H9 (cell line): ENCODE results near the gene HSD17B2. TPM values are rescaled to one million over a fixed set of nuclear protein-coding genes. Genes with fewer than 3 reads are reported as not detected.
"Not testable (repeated sequence)": the region's sequence is repeated elsewhere in the genome, so short reads cannot be mapped to it uniquely, and the experiment has no call there.

ENCODE experiments used
- DNase-seq: peaks from one replicate; pipeline ENCODE4 v3.0.0-alpha.2; 2017
- H2AFZ ChIP-seq: one replicate; pipeline ENCODE4 v1.6.1; 2013; ENCODE audit warnings: mild to moderate bottlenecking, low read length, control low read depth, moderate library complexity
- H2AK5ac ChIP-seq: 2 replicates; pipeline ENCODE4 v1.6.1; 2013; ENCODE audit warnings: low read length, control low read depth, mixed read lengths; ENCODE audit not compliant: insufficient read length
- H2BK120ac ChIP-seq: one replicate; pipeline ENCODE4 v1.6.1; 2013; ENCODE audit warnings: low read depth, mild to moderate bottlenecking, low read length, control low read depth, inconsistent platforms; ENCODE audit not compliant: poor library complexity, severe bottlenecking
- H2BK12ac ChIP-seq: 2 replicates; pipeline ENCODE4 v1.6.1; 2013; ENCODE audit warnings: low read length, control low read depth, mixed read lengths, low read depth; ENCODE audit not compliant: insufficient read length
- H2BK15ac ChIP-seq: 2 replicates; pipeline ENCODE4 v1.6.1; 2013; ENCODE audit warnings: low read depth, low read length, control low read depth
- H2BK20ac ChIP-seq: one replicate; pipeline ENCODE4 v1.6.1; 2013; ENCODE audit warnings: low read depth, mild to moderate bottlenecking, low read length, control low read depth, inconsistent platforms; ENCODE audit not compliant: poor library complexity, severe bottlenecking
- H2BK5ac ChIP-seq: 2 replicates; pipeline ENCODE4 v1.6.1; 2013; ENCODE audit warnings: low read length, control low read depth, mixed read lengths; ENCODE audit not compliant: insufficient read length
- H3K14ac ChIP-seq: 2 replicates; pipeline ENCODE4 v1.6.1; 2013; ENCODE audit warnings: low read length, control low read depth; ENCODE audit not compliant: insufficient read depth
- H3K18ac ChIP-seq: 2 replicates; pipeline ENCODE4 v1.6.1; 2013; ENCODE audit warnings: low read depth, mild to moderate bottlenecking, mixed read lengths, low read length, control low read depth; ENCODE audit not compliant: insufficient read length
- H3K23ac ChIP-seq: 2 replicates; pipeline ENCODE4 v1.6.1; 2013; ENCODE audit warnings: low read length, control low read depth, mixed read lengths, low read depth; ENCODE audit not compliant: insufficient read length
- H3K23me2 ChIP-seq: 2 replicates; pipeline ENCODE4 v1.6.1; 2013; ENCODE audit warnings: low read depth, mild to moderate bottlenecking, mixed read lengths, low read length, control low read depth; ENCODE audit not compliant: insufficient read length, poor library complexity, severe bottlenecking
- H3K27ac ChIP-seq: 2 replicates; pipeline ENCODE4 v1.5.1; 2013; ENCODE audit warnings: low read length, control low read depth, mixed read lengths, low read depth; ENCODE audit not compliant: insufficient read length
- H3K27me3 ChIP-seq: 2 replicates; pipeline ENCODE4 v1.6.1; 2013; ENCODE audit warnings: low read length, control low read depth, inconsistent platforms; ENCODE audit not compliant: insufficient read depth
- H3K4ac ChIP-seq: 2 replicates; pipeline ENCODE4 v1.6.1; 2013; ENCODE audit warnings: low read depth, mild to moderate bottlenecking, control low read depth, inconsistent platforms, low read length, moderate library complexity
- H3K4me1 ChIP-seq: 2 replicates; pipeline ENCODE4 v1.6.1; 2013; ENCODE audit warnings: low read length, control low read depth, inconsistent platforms; ENCODE audit not compliant: insufficient read depth
- H3K4me2 ChIP-seq: 2 replicates; pipeline ENCODE4 v1.6.1; 2013; ENCODE audit warnings: low read length, control low read depth, mixed read lengths; ENCODE audit not compliant: insufficient read length, insufficient read depth
- H3K56ac ChIP-seq: 2 replicates; pipeline ENCODE4 v1.6.1; 2013; ENCODE audit warnings: low read depth, mild to moderate bottlenecking, mixed read lengths, low read length, control low read depth; ENCODE audit not compliant: insufficient read length
- H3K79me1 ChIP-seq: 2 replicates; pipeline ENCODE4 v1.6.1; 2013; ENCODE audit warnings: low read depth, mild to moderate bottlenecking, moderate library complexity, low read length, control low read depth, inconsistent platforms; ENCODE audit not compliant: insufficient read depth, poor library complexity, severe bottlenecking
- H3K79me2 ChIP-seq: 2 replicates; pipeline ENCODE4 v1.6.1; 2013; ENCODE audit warnings: low read length, control low read depth, inconsistent platforms; ENCODE audit not compliant: insufficient read depth
- H3K9ac ChIP-seq: 2 replicates; pipeline ENCODE4 v1.6.1; 2013; ENCODE audit warnings: low read length, control low read depth, mixed read lengths; ENCODE audit not compliant: insufficient read length; ENCODE audit errors: extremely low read depth
- H3K9me3 ChIP-seq: one replicate; pipeline ENCODE4 v1.6.1; 2013; ENCODE audit warnings: low read depth, low read length, inconsistent platforms; ENCODE audit not compliant: control insufficient read depth
- H3T11ph ChIP-seq: one replicate; pipeline ENCODE4 v1.6.1; 2013; ENCODE audit warnings: mild to moderate bottlenecking, low read length, control low read depth, inconsistent platforms
- H4K20me1 ChIP-seq: one replicate; pipeline ENCODE4 v1.6.1; 2013; ENCODE audit not compliant: control insufficient read depth, insufficient read length, insufficient read depth
- H4K5ac ChIP-seq: 2 replicates; pipeline ENCODE4 v1.6.1; 2013; ENCODE audit warnings: low read depth, mild to moderate bottlenecking, mixed read lengths, low read length, control low read depth; ENCODE audit not compliant: insufficient read length
- H4K8ac ChIP-seq: replicated peaks from 2 replicates; pipeline ENCODE4 v1.6.1; 2013; ENCODE audit warnings: low read length, control low read depth, mixed read lengths, low read depth; ENCODE audit not compliant: insufficient read length
- H4K91ac ChIP-seq: 2 replicates; pipeline ENCODE4 v1.6.1; 2013; ENCODE audit warnings: low read depth, mild to moderate bottlenecking, moderate library complexity, mixed read lengths, low read length, control low read depth; ENCODE audit not compliant: insufficient read length
- H3K27ac Mint-ChIP-seq, 3 experiments: 2 replicates in 2 of 3; 3 replicates in 1 of 3; pipeline ENCODE4 v1.8.0; 2020 to 2021; ENCODE audit warnings: mixed read lengths in 3 of 3, mild to moderate bottlenecking in 1 of 3, moderate library complexity in 1 of 3
- H3K27me3 Mint-ChIP-seq: 2 replicates; pipeline ENCODE4 v1.8.0; 2021; ENCODE audit warnings: low read depth, mild to moderate bottlenecking, moderate library complexity, mixed read lengths
- H3K36me3 Mint-ChIP-seq, 3 experiments: 2 replicates in 2 of 3; 3 replicates in 1 of 3; pipeline ENCODE4 v1.8.0; 2020 to 2021; ENCODE audit warnings: low read depth in 3 of 3, mixed read lengths in 3 of 3; ENCODE audit not compliant: insufficient read depth in 1 of 3
- H3K4me1 Mint-ChIP-seq, 2 experiments: 2 replicates each; pipeline ENCODE4 v1.8.0; 2020; ENCODE audit warnings: mixed read lengths in 2 of 2
- H3K4me3 Mint-ChIP-seq, 2 experiments: 2 replicates in 1 of 2; 3 replicates in 1 of 2; pipeline ENCODE4 v1.8.0; 2020 to 2021; ENCODE audit warnings: mild to moderate bottlenecking in 2 of 2, mixed read lengths in 2 of 2, moderate library complexity in 1 of 2
- H3K9me3 Mint-ChIP-seq, 2 experiments: 2 replicates in 1 of 2; 3 replicates in 1 of 2; pipeline ENCODE4 v1.8.0; 2020; ENCODE audit warnings: mild to moderate bottlenecking in 2 of 2, mixed read lengths in 2 of 2, moderate library complexity in 1 of 2
- WGBS: extraction: QIAGEN DNeasy Blood & Tissue Kit; methylation state at CpG from one replicate; pipeline ENCODE4 v1.1.7; 2013; ENCODE audit warnings: missing lambda C conversion rate, low lambda C conversion rate, mixed read lengths; ENCODE audit not compliant: insufficient read length; ENCODE audit errors: extremely low coverage; 5-methylcytosine and 5-hydroxymethylcytosine counted together
- total RNA-seq: library from RNA; stranded (reverse); gene quantifications from 2 replicates; pipeline ENCODE4 v1.2.1, GENCODE V29; 2021
- TF ChIP-seq, protein P1 (sequence below): fragments of 200-600 bp; sonication (generic); conservative IDR thresholded peaks from 3 replicates; pipeline ENCODE4 v1.8.0; 2021; ENCODE audit warnings: antibody characterized with exemption, mild to moderate bottlenecking

HSD17B2 gene
- total RNA-seq, 1 experiment from 2014 or later, result not detected

DNA sequence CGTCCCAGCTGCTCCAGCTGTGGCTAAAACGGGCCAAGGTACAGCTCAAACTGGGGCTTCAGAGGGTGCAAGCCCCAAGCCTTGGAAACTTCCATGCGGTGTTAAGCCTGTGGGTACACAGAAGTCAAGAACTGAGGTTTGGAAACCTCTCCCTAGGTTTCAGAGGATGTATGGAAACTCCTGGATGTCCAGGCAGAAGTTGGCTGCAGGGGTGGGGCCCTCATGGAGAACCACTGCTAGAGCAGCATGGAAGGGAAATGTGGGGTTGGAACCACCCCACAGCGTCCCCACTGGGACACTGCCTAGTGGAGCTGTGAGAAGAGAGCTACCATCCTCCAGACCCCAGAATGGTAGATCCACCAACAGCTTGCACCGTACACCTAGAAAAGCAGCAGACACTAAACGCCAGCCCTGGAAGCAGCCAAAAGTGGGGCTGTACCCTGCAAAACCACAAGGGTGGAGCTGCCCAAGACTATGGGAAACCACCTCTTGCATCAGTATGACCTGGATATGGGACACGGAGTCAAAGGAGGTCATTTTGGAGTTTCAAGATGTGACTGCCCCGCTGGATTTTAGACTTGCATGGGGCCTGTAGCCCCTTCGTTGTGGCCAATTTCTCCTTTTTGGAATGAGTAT lies 26.0 kb upstream of the HSD17B2 start:
- Mint-ChIP-seq H3K4me3 (no peak overlapping the region), H3K4me1 (peaks cover 0 to 7% of the 10 kb centered on the region in 2 experiments; a peak in 2 of 4 replicates), H3K9me3 (peaks cover 41 to 45% of the 10 kb centered on the region in 2 experiments), H3K27me3 (peaks cover 11% of the 10 kb centered on the region), H3K36me3 (peaks cover 25 to 35% (median 30%) of the 10 kb centered on the region in 3 experiments), H3K27ac (no peak overlapping the region)
- Histone ChIP-seq H3K4me2 (no peak overlapping the region), H2AK5ac (no peak overlapping the region), H3K4me1 (no peaks in the 10 kb centered on the region), H3K56ac (no peak overlapping the region), H4K20me1 (no peaks in the 10 kb centered on the region), H4K91ac (no peak overlapping the region), H3K27me3 (no peaks in the 10 kb centered on the region), H4K5ac (no peak overlapping the region), H2BK120ac (no peak overlapping the region), H3K18ac (no peak overlapping the region), H3K9me3 (peaks cover 5% of the 10 kb centered on the region), H2BK5ac (no peak overlapping the region), H3K79me2 (no peaks in the 10 kb centered on the region), H3K79me1 (no peaks in the 10 kb centered on the region), H3K9ac (no peak overlapping the region), H2BK12ac (no peak overlapping the region), H2BK20ac (no peak overlapping the region), H3K4ac (no peak overlapping the region), H3T11ph (no peak overlapping the region), H3K14ac (no peak overlapping the region), H2BK15ac (no peak overlapping the region), H3K27ac (no peak overlapping the region), H2AFZ (no peak overlapping the region), H3K23ac (no peak overlapping the region), H4K8ac (no peak overlapping the region), H3K23me2 (no peaks in the 10 kb centered on the region)
- DNase-seq, result no peak
- TF ChIP-seq, protein P1, sequence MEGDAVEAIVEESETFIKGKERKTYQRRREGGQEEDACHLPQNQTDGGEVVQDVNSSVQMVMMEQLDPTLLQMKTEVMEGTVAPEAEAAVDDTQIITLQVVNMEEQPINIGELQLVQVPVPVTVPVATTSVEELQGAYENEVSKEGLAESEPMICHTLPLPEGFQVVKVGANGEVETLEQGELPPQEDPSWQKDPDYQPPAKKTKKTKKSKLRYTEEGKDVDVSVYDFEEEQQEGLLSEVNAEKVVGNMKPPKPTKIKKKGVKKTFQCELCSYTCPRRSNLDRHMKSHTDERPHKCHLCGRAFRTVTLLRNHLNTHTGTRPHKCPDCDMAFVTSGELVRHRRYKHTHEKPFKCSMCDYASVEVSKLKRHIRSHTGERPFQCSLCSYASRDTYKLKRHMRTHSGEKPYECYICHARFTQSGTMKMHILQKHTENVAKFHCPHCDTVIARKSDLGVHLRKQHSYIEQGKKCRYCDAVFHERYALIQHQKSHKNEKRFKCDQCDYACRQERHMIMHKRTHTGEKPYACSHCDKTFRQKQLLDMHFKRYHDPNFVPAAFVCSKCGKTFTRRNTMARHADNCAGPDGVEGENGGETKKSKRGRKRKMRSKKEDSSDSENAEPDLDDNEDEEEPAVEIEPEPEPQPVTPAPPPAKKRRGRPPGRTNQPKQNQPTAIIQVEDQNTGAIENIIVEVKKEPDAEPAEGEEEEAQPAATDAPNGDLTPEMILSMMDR, result no peak
- WGBS, result no CpG with 5 or more reads among the region's 9 CpGs

DNA sequence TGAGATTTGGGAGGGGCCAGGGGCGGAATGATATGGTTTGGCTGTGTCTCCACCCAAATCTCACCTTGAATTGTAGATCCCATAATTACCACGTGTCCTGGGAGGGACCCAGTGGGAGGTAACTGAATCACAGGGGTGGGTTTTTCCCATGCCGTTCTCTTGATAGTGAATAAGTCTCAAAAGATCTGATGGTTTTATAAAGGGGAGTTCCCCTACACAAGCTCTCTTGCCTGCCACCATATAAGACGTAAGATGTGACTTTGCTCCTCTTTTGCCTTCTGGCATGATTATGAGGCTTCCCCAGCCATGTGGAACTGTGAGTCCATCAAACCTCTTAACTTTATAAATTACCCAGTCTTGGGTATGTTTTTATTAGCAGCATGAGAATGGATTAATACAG lies 25.3 kb upstream of the HSD17B2 start:
- H3K4me1 ChIP-seq, H3K4me3 Mint-ChIP-seq, H3K14ac ChIP-seq, H2BK12ac ChIP-seq, H4K91ac ChIP-seq, H3T11ph ChIP-seq, H3K9ac ChIP-seq, H3K56ac ChIP-seq, H4K8ac ChIP-seq, H4K5ac ChIP-seq, H2AK5ac ChIP-seq, H3K79me1 ChIP-seq, H3K4me2 ChIP-seq, H2BK15ac ChIP-seq, H3K18ac ChIP-seq, H3K79me2 ChIP-seq, H2BK5ac ChIP-seq, H3K23ac ChIP-seq, H3K9me3 ChIP-seq, H3K27ac ChIP-seq, H2BK20ac ChIP-seq, H3K27ac Mint-ChIP-seq, H3K4me1 Mint-ChIP-seq, H2BK120ac ChIP-seq, H3K27me3 Mint-ChIP-seq, H4K20me1 ChIP-seq, H3K27me3 ChIP-seq, H3K4ac ChIP-seq, H2AFZ ChIP-seq, DNase-seq, H3K23me2 ChIP-seq: not testable (repeated sequence)
- Mint-ChIP-seq H3K36me3 (peaks cover 25 to 35% (median 30%) of the 10 kb centered on the region in 3 experiments), H3K9me3 (peaks cover 41 to 45% of the 10 kb centered on the region in 2 experiments)
- WGBS, result no CpG with 5 or more reads among the region's 4 CpGs
